MM.1S (cell line): ENCODE results near the gene EPS8L2.
A peak's percentile ranks its signal among the peaks of the same experiment; 100 is the strongest.

Source experiments
- DNase-seq: peaks from one replicate; pipeline ENCODE4 v3.0.0-alpha.2; 2015
- H2AFZ ChIP-seq: fragments of 300-600 bp; sonication (generic); 2 replicates; pipeline ENCODE4 v1.6.0; 2016; ENCODE audit warnings: antibody characterized with exemption, low read length
- H3F3A ChIP-seq: fragments of 300-600 bp; sonication (generic); 2 replicates; pipeline ENCODE4 v1.6.1; 2016; ENCODE audit warnings: mild to moderate bottlenecking, antibody characterized with exemption, low read length, moderate library complexity, mixed read lengths; ENCODE audit not compliant: insufficient read depth
- H3K27ac ChIP-seq: fragments of 300-600 bp; sonication (generic); 2 replicates; pipeline ENCODE4 v1.5.1; 2016; ENCODE audit warnings: mild to moderate bottlenecking, low read length
- H3K27me3 ChIP-seq: fragments of 300-600 bp; sonication (generic); replicated peaks from 2 replicates; pipeline ENCODE4 v1.6.0; 2016; ENCODE audit warnings: low read length; ENCODE audit not compliant: insufficient read depth
- H3K36me3 ChIP-seq: fragments of 300-600 bp; sonication (generic); replicated peaks from 2 replicates; pipeline ENCODE4 v1.6.1; 2016; ENCODE audit warnings: mild to moderate bottlenecking, low read length, mixed read lengths; ENCODE audit not compliant: insufficient read depth
- H3K4me1 ChIP-seq: fragments of 300-600 bp; sonication (generic); 2 replicates; pipeline ENCODE4 v1.6.1; 2016; ENCODE audit warnings: low read length, mixed read lengths
- H3K4me2 ChIP-seq: fragments of 300-600 bp; sonication (generic); 2 replicates; pipeline ENCODE4 v1.6.0; 2016; ENCODE audit warnings: low read depth, low read length
- H3K4me3 ChIP-seq: fragments of 300-600 bp; sonication (generic); 2 replicates; pipeline ENCODE4 v1.5.1; 2016; ENCODE audit warnings: low read length, mixed read lengths
- H3K79me2 ChIP-seq: fragments of 300-600 bp; sonication (generic); 2 replicates; pipeline ENCODE4 v1.6.1; 2016; ENCODE audit warnings: mixed run types, low read length, mixed read lengths
- H3K9ac ChIP-seq: fragments of 300-600 bp; sonication (generic); 2 replicates; pipeline ENCODE4 v1.6.1; 2016; ENCODE audit warnings: low read length, mixed read lengths
- H3K9me2 ChIP-seq: fragments of 300-600 bp; sonication (generic); replicated peaks from 2 replicates; pipeline ENCODE4 v1.6.1; 2016; ENCODE audit warnings: mild to moderate bottlenecking, low read length, mixed read lengths; ENCODE audit not compliant: insufficient read depth
- H3K9me3 ChIP-seq: fragments of 300-600 bp; sonication (generic); replicated peaks from 2 replicates; pipeline ENCODE4 v1.6.1; 2016; ENCODE audit warnings: mild to moderate bottlenecking, low read length, mixed read lengths; ENCODE audit not compliant: insufficient read depth
- H4K20me1 ChIP-seq: fragments of 300-600 bp; sonication (generic); 2 replicates; pipeline ENCODE4 v1.6.1; 2016; ENCODE audit warnings: mild to moderate bottlenecking, low read length, moderate library complexity, mixed read lengths; ENCODE audit not compliant: insufficient read depth
- CTCF ChIP-seq: fragments of 300-600 bp; sonication (generic); IDR thresholded peaks from 2 replicates; pipeline ENCODE4 v1.5.1; 2016; ENCODE audit warnings: antibody characterized with exemption, low read length, mixed read lengths
- EZH2 ChIP-seq: fragments of 300-600 bp; sonication (generic); optimal IDR thresholded peaks from 2 replicates; pipeline ENCODE3; 2017; ENCODE audit warnings: low read depth, mild to moderate bottlenecking, antibody characterized with exemption, low read length, mixed read lengths
- EZH2phosphoT487 ChIP-seq: fragments of 300-600 bp; sonication (generic); IDR thresholded peaks from 2 replicates; pipeline ENCODE4 v1.6.1; 2018; ENCODE audit warnings: antibody characterized with exemption, low read length

EPS8L2 gene

GRCh38 chr11:660681-661444, 45.2 kb upstream of the EPS8L2 start:
- Histone ChIP-seq H3K79me2 (peaks cover 15% of the 10 kb centered on the region), H3K4me2 (no peak overlapping the region), H3K4me3 (no peak overlapping the region), H3K27ac (no peak overlapping the region), H2AFZ (no peak overlapping the region), H3K9me2 (no peaks in the 10 kb centered on the region), H3F3A (no peaks in the 10 kb centered on the region), H3K27me3 (no peaks in the 10 kb centered on the region), H3K4me1 (no peaks in the 10 kb centered on the region), H3K36me3 (no peaks in the 10 kb centered on the region), H4K20me1 (no peaks in the 10 kb centered on the region), H3K9ac (no peak overlapping the region), H3K9me3 (no peaks in the 10 kb centered on the region)
- no peak for DNase-seq
- no peak for TF ChIP-seq EZH2
- TF ChIP-seq EZH2phosphoT487 = no peak
- TF ChIP-seq CTCF = no peak

GRCh38 chr11:662689-663274, 43.2 kb upstream of the EPS8L2 start:
- Histone ChIP-seq H3K79me2 (peaks cover 12% of the 10 kb centered on the region), H3K4me3 (no peak overlapping the region), H3K4me1 (no peaks in the 10 kb centered on the region), H3K4me2 (no peak overlapping the region), H3K27me3 (no peaks in the 10 kb centered on the region), H3K9ac (no peak overlapping the region), H3K9me3 (no peaks in the 10 kb centered on the region), H3K9me2 (no peaks in the 10 kb centered on the region), H3K36me3 (no peaks in the 10 kb centered on the region), H4K20me1 (no peaks in the 10 kb centered on the region), H3F3A (no peaks in the 10 kb centered on the region), H2AFZ (no peak overlapping the region), H3K27ac (no peak overlapping the region)
- peak; percentile 76 for TF ChIP-seq CTCF
- TF ChIP-seq EZH2 = no peak
- no peak for TF ChIP-seq EZH2phosphoT487
- peak; percentile 51 for DNase-seq

DNA sequence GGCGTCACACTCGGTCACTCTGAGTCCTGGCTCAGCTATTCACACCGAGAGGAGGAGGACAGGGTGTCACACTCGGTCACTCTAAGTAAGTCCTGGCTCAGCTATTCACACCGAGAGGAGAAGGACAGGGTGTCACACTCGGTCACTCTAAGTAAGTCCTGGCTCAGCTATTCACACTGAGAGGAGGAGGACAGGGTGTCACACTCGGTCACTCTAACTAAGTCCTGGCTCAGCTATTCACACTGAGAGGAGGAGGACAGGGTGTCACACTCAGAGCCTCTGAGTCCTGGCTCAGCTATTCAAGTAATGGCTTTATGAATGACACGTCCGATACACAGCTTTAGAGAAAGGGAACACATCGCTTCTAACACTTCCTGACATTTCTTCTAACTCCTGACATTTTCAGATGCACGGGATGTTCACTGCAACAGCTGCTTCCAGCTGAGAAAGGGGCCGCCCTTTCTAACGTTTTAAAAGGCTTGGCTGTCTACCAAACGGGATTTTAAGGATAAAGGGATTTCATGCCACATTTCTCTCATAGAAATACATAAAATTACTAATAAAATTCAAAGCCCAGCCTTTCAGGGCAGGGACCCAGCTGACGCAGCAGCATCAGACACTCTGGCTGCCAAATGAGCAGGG, 40.8 kb upstream of the EPS8L2 start:
- Histone ChIP-seq H3K27ac (no peak overlapping the region), H3K4me2 (no peak overlapping the region), H3K9me2 (no peaks in the 10 kb centered on the region), H3K4me1 (no peaks in the 10 kb centered on the region), H3F3A (no peaks in the 10 kb centered on the region), H3K4me3 (no peak overlapping the region), H3K9ac (no peak overlapping the region), H3K27me3 (no peaks in the 10 kb centered on the region), H3K36me3 (no peaks in the 10 kb centered on the region), H2AFZ (no peak overlapping the region), H3K9me3 (no peaks in the 10 kb centered on the region), H3K79me2 (peaks cover 11% of the 10 kb centered on the region), H4K20me1 (no peaks in the 10 kb centered on the region)
- no peak for DNase-seq
- TF ChIP-seq EZH2phosphoT487 (no peak), CTCF (no peak)
